MM.1S (cell line): ENCODE results near the gene ITGA4.

Source experiments
- DNase-seq: peaks from one replicate; pipeline ENCODE4 v3.0.0-alpha.2; 2015
- H2AFZ ChIP-seq: fragments of 300-600 bp; sonication (generic); 2 replicates; pipeline ENCODE4 v1.6.0; 2016; ENCODE audit warnings: antibody characterized with exemption, low read length
- H3F3A ChIP-seq: fragments of 300-600 bp; sonication (generic); 2 replicates; pipeline ENCODE4 v1.6.1; 2016; ENCODE audit warnings: mild to moderate bottlenecking, antibody characterized with exemption, low read length, moderate library complexity, mixed read lengths; ENCODE audit not compliant: insufficient read depth
- H3K27ac ChIP-seq: fragments of 300-600 bp; sonication (generic); 2 replicates; pipeline ENCODE4 v1.5.1; 2016; ENCODE audit warnings: mild to moderate bottlenecking, low read length
- H3K27me3 ChIP-seq: fragments of 300-600 bp; sonication (generic); replicated peaks from 2 replicates; pipeline ENCODE4 v1.6.0; 2016; ENCODE audit warnings: low read length; ENCODE audit not compliant: insufficient read depth
- H3K36me3 ChIP-seq: fragments of 300-600 bp; sonication (generic); replicated peaks from 2 replicates; pipeline ENCODE4 v1.6.1; 2016; ENCODE audit warnings: mild to moderate bottlenecking, low read length, mixed read lengths; ENCODE audit not compliant: insufficient read depth
- H3K4me1 ChIP-seq: fragments of 300-600 bp; sonication (generic); 2 replicates; pipeline ENCODE4 v1.6.1; 2016; ENCODE audit warnings: low read length, mixed read lengths
- H3K4me2 ChIP-seq: fragments of 300-600 bp; sonication (generic); 2 replicates; pipeline ENCODE4 v1.6.0; 2016; ENCODE audit warnings: low read depth, low read length
- H3K4me3 ChIP-seq: fragments of 300-600 bp; sonication (generic); 2 replicates; pipeline ENCODE4 v1.5.1; 2016; ENCODE audit warnings: low read length, mixed read lengths
- H3K79me2 ChIP-seq: fragments of 300-600 bp; sonication (generic); 2 replicates; pipeline ENCODE4 v1.6.1; 2016; ENCODE audit warnings: mixed run types, low read length, mixed read lengths
- H3K9ac ChIP-seq: fragments of 300-600 bp; sonication (generic); 2 replicates; pipeline ENCODE4 v1.6.1; 2016; ENCODE audit warnings: low read length, mixed read lengths
- H3K9me2 ChIP-seq: fragments of 300-600 bp; sonication (generic); replicated peaks from 2 replicates; pipeline ENCODE4 v1.6.1; 2016; ENCODE audit warnings: mild to moderate bottlenecking, low read length, mixed read lengths; ENCODE audit not compliant: insufficient read depth
- H3K9me3 ChIP-seq: fragments of 300-600 bp; sonication (generic); replicated peaks from 2 replicates; pipeline ENCODE4 v1.6.1; 2016; ENCODE audit warnings: mild to moderate bottlenecking, low read length, mixed read lengths; ENCODE audit not compliant: insufficient read depth
- H4K20me1 ChIP-seq: fragments of 300-600 bp; sonication (generic); 2 replicates; pipeline ENCODE4 v1.6.1; 2016; ENCODE audit warnings: mild to moderate bottlenecking, low read length, moderate library complexity, mixed read lengths; ENCODE audit not compliant: insufficient read depth
- EZH2 ChIP-seq: fragments of 300-600 bp; sonication (generic); optimal IDR thresholded peaks from 2 replicates; pipeline ENCODE3; 2017; ENCODE audit warnings: low read depth, mild to moderate bottlenecking, antibody characterized with exemption, low read length, mixed read lengths
- EZH2phosphoT487 ChIP-seq: fragments of 300-600 bp; sonication (generic); IDR thresholded peaks from 2 replicates; pipeline ENCODE4 v1.6.1; 2018; ENCODE audit warnings: antibody characterized with exemption, low read length
- TF ChIP-seq, protein P1 (sequence below): fragments of 300-600 bp; sonication (generic); IDR thresholded peaks from 2 replicates; pipeline ENCODE4 v1.5.1; 2016; ENCODE audit warnings: antibody characterized with exemption, low read length, mixed read lengths

Gene ITGA4

GRCh38 chr2:181570059-181570458 lies 112.9 kb downstream of the ITGA4 start:
- TF ChIP-seq EZH2phosphoT487 = no peak
- TF ChIP-seq EZH2 = no peak
- TF ChIP-seq, protein P1, sequence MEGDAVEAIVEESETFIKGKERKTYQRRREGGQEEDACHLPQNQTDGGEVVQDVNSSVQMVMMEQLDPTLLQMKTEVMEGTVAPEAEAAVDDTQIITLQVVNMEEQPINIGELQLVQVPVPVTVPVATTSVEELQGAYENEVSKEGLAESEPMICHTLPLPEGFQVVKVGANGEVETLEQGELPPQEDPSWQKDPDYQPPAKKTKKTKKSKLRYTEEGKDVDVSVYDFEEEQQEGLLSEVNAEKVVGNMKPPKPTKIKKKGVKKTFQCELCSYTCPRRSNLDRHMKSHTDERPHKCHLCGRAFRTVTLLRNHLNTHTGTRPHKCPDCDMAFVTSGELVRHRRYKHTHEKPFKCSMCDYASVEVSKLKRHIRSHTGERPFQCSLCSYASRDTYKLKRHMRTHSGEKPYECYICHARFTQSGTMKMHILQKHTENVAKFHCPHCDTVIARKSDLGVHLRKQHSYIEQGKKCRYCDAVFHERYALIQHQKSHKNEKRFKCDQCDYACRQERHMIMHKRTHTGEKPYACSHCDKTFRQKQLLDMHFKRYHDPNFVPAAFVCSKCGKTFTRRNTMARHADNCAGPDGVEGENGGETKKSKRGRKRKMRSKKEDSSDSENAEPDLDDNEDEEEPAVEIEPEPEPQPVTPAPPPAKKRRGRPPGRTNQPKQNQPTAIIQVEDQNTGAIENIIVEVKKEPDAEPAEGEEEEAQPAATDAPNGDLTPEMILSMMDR = no peak
- no peak overlapping the region for H2AFZ ChIP-seq

GRCh38 chr2:181570833-181571661 lies 113.9 kb downstream of the ITGA4 start:
- Histone ChIP-seq H3K36me3 (no peaks in the 10 kb centered on the region), H3K9ac (no peak overlapping the region), H3K9me3 (no peaks in the 10 kb centered on the region), H3K27ac (no peak overlapping the region), H2AFZ (no peak overlapping the region), H3K27me3 (no peaks in the 10 kb centered on the region), H3K9me2 (no peaks in the 10 kb centered on the region), H3K4me1 (peaks cover 5% of the 10 kb centered on the region; the same call in 1 of the 2 replicates), H3K79me2 (no peaks in the 10 kb centered on the region), H4K20me1 (no peaks in the 10 kb centered on the region), H3K4me2 (peak overlapping the region; percentile 66), H3F3A (no peaks in the 10 kb centered on the region), H3K4me3 (peak overlapping the region; percentile 16; the same call in 1 of the 2 replicates)
- no peak for DNase-seq
- no peak for TF ChIP-seq EZH2phosphoT487
- TF ChIP-seq, protein P1 = peak; percentile 50

More at GRCh38 chr2:181570059-181570458, 112.9 kb downstream of the ITGA4 start:
- DNase-seq = no peak
- Histone ChIP-seq H3K4me2 (no peak overlapping the region), H4K20me1 (no peaks in the 10 kb centered on the region), H3K27ac (no peak overlapping the region), H3K9me3 (no peaks in the 10 kb centered on the region), H3K4me3 (no peak overlapping the region), H3K9me2 (no peaks in the 10 kb centered on the region), H3K36me3 (no peaks in the 10 kb centered on the region), H3F3A (no peaks in the 10 kb centered on the region), H3K79me2 (no peaks in the 10 kb centered on the region), H3K27me3 (no peaks in the 10 kb centered on the region), H3K9ac (no peak overlapping the region), H3K4me1 (peaks cover 5% of the 10 kb centered on the region; the same call in 1 of the 2 replicates)

DNA sequence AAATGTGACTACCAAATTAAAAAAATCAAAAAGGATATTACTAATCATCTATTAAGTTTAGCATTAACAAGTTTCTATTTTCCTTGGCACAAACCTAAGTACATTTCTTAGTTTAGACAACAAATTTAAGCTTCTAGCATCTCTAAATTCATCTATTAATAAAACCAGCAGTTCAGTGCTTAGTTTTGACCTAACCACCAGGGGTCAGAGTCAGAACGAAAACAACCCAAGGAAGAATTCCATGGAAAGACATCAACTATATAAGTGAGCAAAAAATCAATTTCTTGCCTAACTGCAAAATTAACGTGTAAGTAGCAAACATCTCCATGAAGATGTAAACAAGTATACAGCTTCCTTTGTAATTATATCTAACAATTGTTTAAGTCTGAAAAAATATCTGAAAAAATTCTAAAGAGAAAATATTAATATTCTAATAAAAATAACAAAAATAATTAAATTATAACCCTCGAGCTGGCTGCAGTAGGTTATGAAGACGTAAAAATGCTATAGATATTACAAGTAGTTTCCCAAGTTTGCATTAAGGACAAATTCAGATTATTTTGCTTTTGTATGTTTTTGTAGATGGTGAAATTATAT lies 116.1 kb downstream of the ITGA4 start:
- Histone ChIP-seq H3K9me2 (no peaks in the 10 kb centered on the region), H4K20me1 (no peaks in the 10 kb centered on the region), H3F3A (no peaks in the 10 kb centered on the region), H3K9me3 (no peaks in the 10 kb centered on the region), H3K4me2 (no peak overlapping the region), H3K4me3 (no peak overlapping the region), H3K79me2 (no peaks in the 10 kb centered on the region), H2AFZ (no peak overlapping the region), H3K4me1 (peaks cover 5% of the 10 kb centered on the region; the same call in 1 of the 2 replicates), H3K36me3 (no peaks in the 10 kb centered on the region), H3K27ac (no peak overlapping the region), H3K9ac (no peak overlapping the region), H3K27me3 (no peaks in the 10 kb centered on the region)
- TF ChIP-seq EZH2 = no peak
- TF ChIP-seq EZH2phosphoT487 = no peak
- TF ChIP-seq, protein P1 = peak; percentile 61
- DNase-seq = peak; percentile 49
